ENCODE data around the gene FBF1. TPM values are rescaled to one million over a fixed set of nuclear protein-coding genes. Genes with fewer than 3 reads are reported as not detected.

Gene FBF1, protein sequence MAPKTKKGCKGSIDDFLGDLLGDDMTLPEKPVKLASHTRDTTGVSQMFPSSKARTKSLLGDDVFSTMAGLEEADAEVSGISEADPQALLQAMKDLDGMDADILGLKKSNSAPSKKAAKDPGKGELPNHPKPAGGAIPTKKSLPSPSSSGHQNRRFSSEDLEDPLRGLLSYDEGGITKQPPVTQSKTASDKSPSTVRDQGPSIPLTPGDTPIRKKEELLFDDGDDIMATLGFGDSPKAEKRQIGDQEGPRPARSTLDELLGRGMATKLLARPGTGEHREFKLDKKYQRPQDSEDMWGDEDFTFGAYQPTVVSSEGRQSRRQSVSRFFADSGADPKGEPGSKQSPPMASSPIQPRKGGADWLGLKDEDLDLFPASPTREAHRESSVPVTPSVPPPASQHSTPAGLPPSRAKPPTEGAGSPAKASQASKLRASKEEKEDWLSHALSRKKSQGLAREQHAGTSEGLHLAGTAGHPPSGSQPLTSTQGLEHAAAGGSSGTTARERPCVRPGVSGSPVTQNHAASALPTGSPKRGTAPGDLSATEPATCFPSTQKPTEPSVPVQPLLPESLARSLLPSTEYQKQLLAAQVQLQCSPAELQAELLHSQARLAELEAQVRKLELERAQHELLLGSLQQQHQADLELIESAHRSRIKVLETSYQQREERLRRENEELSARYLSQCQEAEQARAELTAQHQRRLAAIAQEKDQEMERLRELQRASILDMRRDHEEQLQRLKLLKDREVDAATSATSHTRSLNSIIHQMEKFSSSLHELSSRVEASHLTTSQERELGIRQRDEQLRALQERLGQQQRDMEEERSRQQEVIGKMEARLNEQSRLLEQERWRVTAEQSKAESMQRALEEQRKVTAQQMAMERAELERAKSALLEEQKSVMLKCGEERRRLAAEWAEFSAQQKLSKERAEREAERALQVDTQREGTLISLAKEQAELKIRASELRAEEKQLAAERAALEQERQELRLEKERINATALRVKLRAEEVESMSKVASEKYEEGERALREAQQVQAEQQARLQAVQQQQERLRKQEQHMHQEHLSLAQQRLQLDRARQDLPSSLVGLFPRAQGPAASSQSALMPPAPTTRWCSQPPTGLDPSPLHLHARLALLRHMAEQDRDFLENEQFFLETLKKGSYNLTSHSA
- 4.4 and 7.1 TPM in 2 replicates for total RNA-seq

DNA sequence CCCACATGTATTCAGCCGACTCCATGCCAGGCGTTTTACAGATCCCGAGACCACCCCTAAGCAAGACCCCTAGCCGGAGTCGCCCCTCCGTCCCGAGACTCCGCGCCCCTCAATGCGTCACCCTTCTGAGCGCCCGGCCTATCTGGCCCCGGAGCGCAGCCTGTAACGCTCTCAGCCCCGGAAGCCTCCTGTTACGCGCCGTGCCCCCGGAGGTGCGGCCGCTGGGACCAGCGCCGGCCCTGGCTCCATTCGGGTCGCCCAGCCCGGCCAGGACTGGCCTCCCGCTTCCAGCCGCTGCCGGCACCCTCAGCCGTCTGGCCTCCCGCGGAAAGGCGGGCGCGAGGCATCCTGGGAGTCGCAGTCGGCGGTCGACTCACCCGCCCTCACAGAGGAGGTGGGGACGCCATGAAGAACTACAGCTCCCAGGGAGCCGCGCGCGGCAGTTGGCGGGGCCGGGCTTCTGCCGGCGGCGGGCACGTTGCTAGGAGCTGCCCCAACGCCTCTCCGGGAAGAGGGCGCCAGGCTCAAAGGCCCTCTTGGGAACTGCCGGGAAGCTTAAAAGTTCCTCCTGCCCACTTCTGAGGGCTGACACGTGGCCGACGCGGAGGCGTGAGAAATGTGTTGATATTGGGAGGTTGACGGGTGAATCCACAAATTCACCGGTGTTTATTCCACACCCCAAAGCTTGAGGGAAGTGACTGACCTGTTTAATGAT lies at the start of gene FBF1:
Gene FBF1 (minus strand): TSS at position 316 of the 715 bp plus-strand sequence. CDS start 2,893 bp downstream, outside the sequence.

DNA sequence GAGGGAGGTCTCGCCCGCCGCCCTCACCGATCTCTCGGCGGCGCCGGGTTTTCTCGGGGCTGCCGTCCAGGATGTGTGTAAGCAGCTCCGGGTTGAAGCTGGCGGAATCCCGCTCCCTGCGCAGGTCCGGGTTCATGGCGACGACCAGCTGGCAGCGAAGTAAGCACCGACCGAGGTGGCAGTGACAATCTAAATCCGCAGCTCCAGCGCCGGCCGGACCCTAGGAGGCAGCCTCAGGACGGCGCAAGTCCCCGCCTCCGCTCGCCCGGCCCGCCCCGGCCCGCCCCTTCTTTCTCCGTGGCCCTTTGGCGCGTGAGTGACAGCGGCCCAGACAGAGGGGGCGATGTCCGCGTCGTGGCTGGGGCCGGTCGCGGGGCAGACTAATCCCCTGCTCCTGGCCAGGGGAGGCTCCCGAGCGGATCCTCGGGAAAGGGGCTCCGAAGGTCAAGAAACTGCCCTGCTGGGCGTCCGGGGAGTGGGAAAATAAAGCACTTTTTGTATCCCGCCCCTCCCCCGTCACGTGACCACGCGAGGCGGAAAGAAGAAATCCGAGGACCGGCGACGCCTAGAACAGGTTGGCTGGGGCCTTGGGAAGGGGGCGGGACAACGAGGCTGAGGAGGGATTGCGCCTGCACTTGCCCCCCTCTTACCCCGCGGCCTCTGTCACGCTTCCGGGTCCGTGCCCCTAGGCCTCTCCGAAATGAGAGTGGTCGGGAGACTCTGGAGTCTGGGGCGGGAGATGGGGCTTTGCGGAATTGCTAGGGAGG lies 38.3 kb upstream of the FBF1 start, which contains the start of the genes ACOX1 and TEN1:
Gene ACOX1 (minus strand): TSS at position 229 of the 767 bp plus-strand sequence. CDS start 93 bp downstream, at position 136.
Gene TEN1 (plus strand): TSS at position 303 of the 767 bp plus-strand sequence. CDS start 6,953 bp downstream, outside the sequence.

DNA sequence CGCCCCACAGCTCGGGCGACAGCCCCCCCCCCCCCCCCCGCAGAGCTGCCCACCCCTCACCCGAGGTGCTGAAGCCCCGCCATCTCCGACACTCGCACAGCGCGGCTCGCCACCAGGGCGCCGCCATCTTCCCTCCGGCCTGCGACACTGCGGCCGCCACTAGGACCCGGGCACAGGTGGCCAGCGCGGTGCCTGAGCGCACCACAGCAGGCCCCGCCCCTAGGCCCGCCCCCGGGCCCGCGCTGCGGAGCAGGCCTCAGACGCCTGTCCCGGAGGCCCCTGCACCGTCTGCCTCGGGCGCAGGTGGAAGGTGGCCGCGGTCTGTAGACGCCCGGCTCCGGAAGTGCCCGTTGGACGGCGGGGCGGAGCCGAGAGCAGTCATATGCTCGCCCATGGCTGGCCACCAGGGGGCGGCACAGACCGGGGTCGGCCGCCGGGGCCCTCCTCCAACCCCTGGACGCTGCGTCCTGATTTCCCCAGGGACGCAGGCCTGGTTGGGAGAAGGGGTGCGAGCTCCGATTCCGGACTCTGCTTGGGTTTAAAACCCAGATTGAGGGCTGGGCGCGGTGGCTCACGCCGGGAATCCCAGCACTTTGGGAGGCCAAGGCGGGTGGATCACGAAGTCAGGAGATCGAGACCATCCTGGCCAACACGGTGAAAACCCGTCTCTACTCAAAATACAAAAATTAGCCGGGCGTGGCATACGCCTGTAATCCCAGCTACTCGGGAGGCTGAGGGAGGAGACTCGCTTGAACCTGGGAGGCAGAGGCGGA lies 35.9 kb downstream of the FBF1 start, which contains the start of gene MRPL38:
Gene MRPL38 (minus strand): TSS at position 136 of the 773 bp plus-strand sequence. CDS start 9 bp downstream, at position 127.

DNA sequence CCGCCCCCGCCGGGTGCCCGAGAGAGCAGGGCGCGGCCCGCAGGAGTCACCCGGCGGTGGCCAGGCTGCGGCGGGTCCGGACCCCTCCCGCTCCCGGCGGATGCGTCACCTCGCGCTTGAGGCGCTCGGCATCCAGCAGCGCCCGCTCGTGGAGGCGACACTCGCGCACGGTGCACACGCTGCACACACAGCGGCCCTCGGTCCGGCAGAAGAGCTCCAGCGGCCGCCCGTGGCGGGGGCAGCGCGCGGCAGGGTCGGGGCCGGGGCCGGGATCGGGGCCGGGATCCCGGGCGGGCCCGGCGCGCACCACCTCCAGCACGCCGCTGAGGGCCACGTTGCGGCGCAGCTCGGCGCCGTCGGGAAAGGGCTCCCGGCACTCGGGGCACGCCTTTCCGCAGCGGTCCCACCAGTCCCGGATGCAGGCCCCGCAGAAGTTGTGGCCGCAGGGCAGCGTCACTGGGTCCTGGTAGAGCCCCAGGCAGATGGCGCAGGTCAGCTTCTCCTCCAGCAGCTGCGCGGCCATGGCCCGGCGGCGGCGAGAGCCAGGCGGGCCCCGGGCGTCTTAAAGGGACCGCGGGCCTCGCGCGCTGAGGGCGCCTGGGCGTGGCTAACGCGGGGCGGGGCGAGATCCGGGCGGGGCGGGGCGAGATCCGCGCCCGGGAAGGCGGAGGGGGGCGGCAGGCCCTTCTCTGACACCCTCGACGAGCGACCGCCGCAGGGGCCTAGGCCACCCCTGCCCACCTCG lies 44.3 kb downstream of the FBF1 start, which contains the start of gene TRIM65:
Gene TRIM65 (minus strand): TSS at position 537 of the 745 bp plus-strand sequence. CDS start 14 bp downstream, at position 523.

DNA sequence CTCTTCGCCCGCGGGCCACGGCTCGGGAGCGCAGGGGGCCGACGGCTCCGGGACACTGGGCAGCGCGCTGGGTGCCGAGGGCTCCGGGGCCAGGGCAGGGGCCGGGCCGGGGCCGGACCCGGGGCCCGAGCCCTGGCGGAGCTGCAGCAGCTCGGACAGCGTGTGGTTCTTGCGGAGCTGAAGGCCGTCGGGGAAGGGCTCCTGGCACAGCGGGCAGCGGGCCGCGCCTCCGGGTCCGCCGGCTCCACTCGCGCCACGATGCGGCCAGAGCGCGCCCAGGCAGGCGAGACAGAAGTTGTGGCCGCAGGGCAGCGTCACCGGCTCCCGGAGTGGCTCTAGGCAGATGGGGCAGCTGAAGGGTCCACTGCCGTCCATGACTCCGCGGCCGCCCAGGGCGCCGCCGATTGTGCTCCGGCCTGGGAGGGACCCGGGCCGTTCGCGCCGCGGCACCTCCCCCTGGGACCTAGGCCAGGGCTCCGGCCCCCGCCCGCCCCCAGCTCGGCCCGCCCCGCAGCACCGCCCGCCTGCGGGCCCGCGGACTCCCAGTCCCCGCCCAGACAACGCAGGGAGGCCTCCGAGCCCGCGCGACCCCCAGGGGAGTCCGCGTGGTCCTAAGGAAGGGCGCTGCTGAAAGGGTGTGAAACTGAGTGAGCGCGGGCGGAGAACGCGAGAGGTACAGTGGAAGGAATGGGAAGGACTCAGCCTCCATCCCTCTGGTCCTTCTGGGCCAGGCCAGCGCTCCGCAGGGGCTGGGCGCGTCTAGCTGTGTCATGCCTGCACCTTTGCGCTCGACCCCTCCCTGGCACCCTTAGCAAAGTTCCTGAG lies 62.5 kb downstream of the FBF1 start, which contains the start of gene TRIM47:
Gene TRIM47 (minus strand): TSS at position 408 of the 825 bp plus-strand sequence. CDS start 33 bp downstream, at position 375.

Other genes with a start within 250 kb of the FBF1 start
- 2.1 and 22.9 TPM in 2 replicates for gene ITGB4, start 219.6 kb downstream of the FBF1 start, total RNA-seq
- gene GALK1, start 175.8 kb downstream of the FBF1 start, total RNA-seq: 51.7 and 54.4 TPM in 2 replicates
- gene UNK, start 156.2 kb downstream of the FBF1 start, total RNA-seq: 13.3 and 38.2 TPM in 2 replicates
- 0.48 and 4.1 TPM in 2 replicates for gene UNC13D, start 96.6 kb downstream of the FBF1 start, total RNA-seq
- 36.0 and 60.9 TPM in 2 replicates for gene WBP2, start 85.7 kb downstream of the FBF1 start, total RNA-seq
- 13.4 and 24.3 TPM in 2 replicates for gene TRIM47, start 62.5 kb downstream of the FBF1 start, total RNA-seq
- gene TRIM65, start 44.1 kb downstream of the FBF1 start, total RNA-seq: 27.2 and 30.4 TPM in 2 replicates
- 26.5 and 28.3 TPM in 2 replicates for gene MRPL38, start 36.2 kb downstream of the FBF1 start, total RNA-seq
- gene ACOX1, start 38.1 kb upstream of the FBF1 start, total RNA-seq: 25.2 and 25.7 TPM in 2 replicates
- gene TEN1, start 38.2 kb upstream of the FBF1 start, total RNA-seq: 18.2 and 19.6 TPM in 2 replicates
- 0.78 and 3.7 TPM in 2 replicates for gene CDK3, start 59.8 kb upstream of the FBF1 start, total RNA-seq
- gene EVPL, start 86.3 kb upstream of the FBF1 start, total RNA-seq: 0.16 and 0.26 TPM in 2 replicates
- gene SRP68, start 131.5 kb upstream of the FBF1 start, total RNA-seq: 32.8 and 53.5 TPM in 2 replicates
- gene GALR2, start 133.7 kb upstream of the FBF1 start, total RNA-seq: 0.16 TPM in 1 of 2 replicates, not detected in the other
- gene ZACN, start 138.1 kb upstream of the FBF1 start, total RNA-seq: not detected in 2 replicates
- 39.0 and 57.3 TPM in 2 replicates for gene EXOC7, start 162.7 kb upstream of the FBF1 start, total RNA-seq
- not detected in 2 replicates for gene FOXJ1, start 200.2 kb upstream of the FBF1 start, total RNA-seq

All from epithelial cell of alveolus of lung (primary cell).